Measurements from ENCODE around the gene GOLGA8O. TPM values are rescaled to one million over a fixed set of nuclear protein-coding genes. Genes with fewer than 3 reads are reported as not detected.
"Not testable (repeated sequence)": the region's sequence is repeated elsewhere in the genome, so short reads cannot be mapped to it uniquely, and the experiment has no call there.

The GOLGA8O gene
- total RNA-seq, 1 donor from 2014 or later = 2.6 TPM

DNA sequence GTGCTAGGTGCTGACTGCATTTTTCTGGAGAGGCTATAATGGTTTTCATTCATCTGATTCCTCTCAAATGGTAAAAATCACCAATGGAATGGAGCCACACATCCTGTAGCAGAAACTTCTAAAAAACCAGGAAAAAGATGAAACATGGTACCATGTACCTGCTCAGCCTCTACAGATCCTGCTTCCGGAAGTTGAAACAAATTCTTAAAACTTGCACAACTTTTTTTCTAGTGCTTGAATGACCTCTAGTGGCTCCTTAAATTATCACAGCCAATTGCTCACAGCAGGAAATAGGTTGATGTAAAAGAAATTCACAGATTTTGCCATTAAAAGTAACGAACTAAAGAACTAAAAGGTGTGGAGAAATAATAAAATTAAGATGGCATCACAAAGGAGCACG, 47.5 kb downstream of the GOLGA8O start:
- H3K27ac Mint-ChIP-seq; H3K4me3 Mint-ChIP-seq (ENCODE audit: low read depth); H3K27me3 Mint-ChIP-seq (ENCODE audit: low read depth); intact Hi-C loops (cut with micrococcal nuclease); H3K36me3 Mint-ChIP-seq (ENCODE audit: low read depth); H3K9me3 Mint-ChIP-seq; DNase-seq (ENCODE audit: low spot score); H3K4me1 Mint-ChIP-seq (ENCODE audit: low read depth): not testable (repeated sequence)

GRCh38 chr15:32403192-32403591, 52.2 kb downstream of the GOLGA8O start, which contains the start of gene GOLGA8K:
TSS of gene GOLGA8K (minus strand) at chr15:32403292. CDS start at chr15:32403194, 98 bp downstream.
- H3K27me3 Mint-ChIP-seq (ENCODE audit: low read depth); intact Hi-C loops (cut with micrococcal nuclease): not testable (repeated sequence)

DNA sequence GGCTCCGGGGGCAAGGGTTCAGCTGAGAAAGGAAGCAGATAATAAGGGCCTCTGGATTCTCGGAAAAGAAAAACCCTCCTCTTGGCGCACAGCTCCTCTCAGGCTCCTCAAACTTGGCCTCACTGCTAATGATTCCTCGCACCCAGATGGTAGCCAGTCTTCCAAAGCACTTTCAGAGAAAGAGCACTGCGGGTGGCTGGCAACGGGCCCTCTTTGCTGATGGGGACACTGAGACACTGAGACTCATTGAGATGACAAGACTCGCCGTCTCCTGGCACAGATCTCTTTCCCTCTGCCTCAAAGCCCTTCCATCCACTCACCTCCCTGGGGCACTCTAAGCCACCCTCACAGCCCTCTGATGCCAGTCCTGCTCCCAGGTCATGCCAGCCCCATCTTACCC, 58.9 kb downstream of the GOLGA8O start:
- DNase-seq (ENCODE audit: low spot score); H3K9me3 Mint-ChIP-seq; intact Hi-C loops (cut with micrococcal nuclease); H3K27ac Mint-ChIP-seq; H3K4me3 Mint-ChIP-seq (ENCODE audit: low read depth); H3K27me3 Mint-ChIP-seq (ENCODE audit: low read depth); H3K36me3 Mint-ChIP-seq (ENCODE audit: low read depth); H3K4me1 Mint-ChIP-seq (ENCODE audit: low read depth): not testable (repeated sequence)

More at GRCh38 chr15:32403192-32403591, 52.2 kb downstream of the GOLGA8O start, which contains the start of gene GOLGA8K:
- DNase-seq (ENCODE audit: low spot score); H3K4me1 Mint-ChIP-seq (ENCODE audit: low read depth); H3K36me3 Mint-ChIP-seq (ENCODE audit: low read depth); H3K27ac Mint-ChIP-seq; H3K9me3 Mint-ChIP-seq; H3K4me3 Mint-ChIP-seq (ENCODE audit: low read depth): not testable (repeated sequence)

Other genes starting within 250 kb of the GOLGA8O start
- 0.44 and 0.89 TPM in 2 replicates for gene GOLGA8K, start 52.3 kb downstream of the GOLGA8O start, total RNA-seq
- gene GOLGA8N, start 137.8 kb upstream of the GOLGA8O start, total RNA-seq = 6.9 and 8.2 TPM in 2 replicates
- gene ARHGAP11A, start 159.9 kb upstream of the GOLGA8O start, total RNA-seq = 103 and 110 TPM in 2 replicates
- gene SCG5, start 186.1 kb upstream of the GOLGA8O start, total RNA-seq = 2.0 and 3.7 TPM in 2 replicates